Activated naive CD4-positive, alpha-beta T cell treated with anti-CD3 and anti-CD28 coated beads for 36 hours (primary cell): ENCODE measurements around the gene ZMIZ1. TPM values are rescaled to one million over a fixed set of nuclear protein-coding genes. Genes with fewer than 3 reads are reported as not detected.
"Not testable (repeated sequence)": the region's sequence is repeated elsewhere in the genome, so short reads cannot be mapped to it uniquely, and the experiment has no call there.

Source experiments
- CTCF ChIA-PET: fragments of 350-600 bp; sonication (Branson Sonifier 250); formaldehyde crosslinking; loops from one replicate; lab custom pipeline; 2021; ENCODE audit warnings: antibody characterized with exemption; lab: Charles Lee
- DNase-seq: peaks from one replicate; pipeline ENCODE4 v3.0.0-alpha.2; 2020
- H3K27ac Mint-ChIP-seq: one replicate; pipeline ENCODE4 v1.8.0; 2021; ENCODE audit warnings: mild to moderate bottlenecking, mixed read lengths
- H3K27me3 Mint-ChIP-seq: one replicate; pipeline ENCODE4 v1.8.0; 2021; ENCODE audit warnings: low read depth, mixed read lengths
- H3K36me3 Mint-ChIP-seq: one replicate; pipeline ENCODE4 v1.8.0; 2021; ENCODE audit warnings: low read depth, mixed read lengths
- H3K4me1 Mint-ChIP-seq: one replicate; pipeline ENCODE4 v1.8.0; 2021; ENCODE audit warnings: low read depth, mixed read lengths
- H3K4me3 Mint-ChIP-seq: one replicate; pipeline ENCODE4 v1.8.0; 2021; ENCODE audit warnings: mild to moderate bottlenecking, moderate library complexity, mixed read lengths
- H3K9me3 Mint-ChIP-seq: one replicate; pipeline ENCODE4 v1.8.0; 2021; ENCODE audit warnings: mixed read lengths
- intact Hi-C: fragments of 100-400 bp; cut with micrococcal nuclease; formaldehyde crosslinking; loops from one replicate; pipeline ENCODE4 v1.15.1; 2023
- total RNA-seq, 2 experiments: library from RNA; stranded (reverse); gene quantifications; one replicate each; pipeline ENCODE4 v1.2.3, GENCODE V29; 2021

ZMIZ1 gene
- total RNA-seq, 2 experiments from 2014 or later, result 15.6 to 18.3 TPM

- intact Hi-C loops, result no loop called here
- Mint-ChIP-seq H3K27me3 (no peaks in the 10 kb centered on the region), H3K36me3 (peaks cover 13% of the 10 kb centered on the region), H3K27ac (no peak overlapping the region), H3K4me1 (no peaks in the 10 kb centered on the region), H3K4me3 (no peak overlapping the region), H3K9me3 (no peaks in the 10 kb centered on the region)
- CTCF ChIA-PET, result no interaction called here
- no peak for DNase-seq
Observed at GRCh38 chr10:79275431-79275851, 206.7 kb downstream of the ZMIZ1 start.

GRCh38 chr10:79277579-79278269 lies 209.0 kb downstream of the ZMIZ1 start:
- intact Hi-C loops, result no loop called here
- Mint-ChIP-seq H3K27ac (no peak overlapping the region), H3K4me1 (no peaks in the 10 kb centered on the region), H3K9me3 (no peaks in the 10 kb centered on the region), H3K36me3 (peaks cover 16% of the 10 kb centered on the region), H3K4me3 (no peak overlapping the region), H3K27me3 (no peaks in the 10 kb centered on the region)
- CTCF ChIA-PET, result interaction anchor here (1.1 kb wide), 1 partner anchor 16 kb away, joined by 3 read pairs; no protein-coding TSS in a partner anchor
- no peak for DNase-seq

DNA sequence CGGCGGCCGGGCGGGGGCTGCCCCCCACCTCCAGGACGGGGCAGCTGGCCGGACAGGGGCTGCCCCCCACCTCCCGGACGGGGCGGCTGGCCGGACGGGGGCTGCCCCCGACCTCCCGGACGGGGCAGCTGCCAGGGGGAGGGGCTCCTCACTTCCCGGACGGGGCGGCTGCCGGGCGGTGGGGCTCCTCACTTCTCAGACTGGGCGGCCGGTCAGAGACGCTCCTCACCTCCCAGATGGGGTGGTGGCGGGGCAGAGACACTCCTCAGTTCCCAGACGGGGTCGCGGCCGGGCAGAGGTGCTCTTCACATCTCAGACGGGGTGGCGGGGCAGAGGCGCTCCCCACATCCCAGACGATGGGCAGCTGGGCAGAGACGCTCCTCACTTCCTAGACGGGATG lies 210.3 kb downstream of the ZMIZ1 start:
- H3K4me3 Mint-ChIP-seq, H3K27ac Mint-ChIP-seq, intact Hi-C loops, H3K9me3 Mint-ChIP-seq, DNase-seq, CTCF ChIA-PET, H3K27me3 Mint-ChIP-seq, H3K4me1 Mint-ChIP-seq: not testable (repeated sequence)
- H3K36me3 Mint-ChIP-seq, result peaks cover 16% of the 10 kb centered on the region

- H3K4me1 Mint-ChIP-seq, result peaks cover 19% of the 10 kb centered on the region
- H3K4me3 Mint-ChIP-seq, result no peak overlapping the region
- CTCF ChIA-PET, result interaction anchor here (0.5 to 0.9 kb wide), 3 partner anchors 45 to 65 kb away, joined by 3 read pairs; no protein-coding TSS in a partner anchor
- H3K36me3 Mint-ChIP-seq, result peaks cover 16% of the 10 kb centered on the region
- intact Hi-C loops, result no loop called here
- no peak overlapping the region for H3K27ac Mint-ChIP-seq
- H3K9me3 Mint-ChIP-seq, result no peaks in the 10 kb centered on the region
- DNase-seq, result no peak
- no peaks in the 10 kb centered on the region for H3K27me3 Mint-ChIP-seq
Observed at GRCh38 chr10:79280956-79281355, 212.2 kb downstream of the ZMIZ1 start.

GRCh38 chr10:79282388-79282787 lies 213.6 kb downstream of the ZMIZ1 start:
- peaks cover 15% of the 10 kb centered on the region for H3K36me3 Mint-ChIP-seq
- H3K9me3 Mint-ChIP-seq, result no peaks in the 10 kb centered on the region
- DNase-seq, result no peak
- peaks cover 33% of the 10 kb centered on the region for H3K4me1 Mint-ChIP-seq
- CTCF ChIA-PET, result no interaction called here
- intact Hi-C loops, result no loop called here
- H3K4me3 Mint-ChIP-seq, result no peak overlapping the region
- no peaks in the 10 kb centered on the region for H3K27me3 Mint-ChIP-seq
- H3K27ac Mint-ChIP-seq, result peak overlapping the region; percentile 36

DNA sequence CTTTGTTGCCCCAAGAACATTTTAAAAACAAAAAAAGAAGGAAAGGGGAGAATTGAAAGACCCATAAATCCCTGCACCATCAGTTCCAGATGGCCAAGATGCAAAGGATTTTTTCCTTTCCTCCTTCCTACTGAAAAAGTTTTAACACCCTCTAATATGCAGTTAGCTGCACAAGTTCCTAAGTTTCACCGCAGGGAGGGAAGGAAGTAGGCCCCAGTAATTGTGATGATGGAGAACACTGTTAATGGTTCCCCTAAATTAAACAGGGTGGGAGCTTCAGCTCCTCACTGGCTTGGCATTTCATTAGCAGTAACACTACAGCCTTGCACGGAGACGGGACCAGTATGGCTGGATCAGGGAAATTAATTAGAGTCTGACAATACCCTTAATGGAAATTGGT lies 214.8 kb downstream of the ZMIZ1 start:
- intact Hi-C loops, result no loop called here
- H3K27me3 Mint-ChIP-seq, result no peaks in the 10 kb centered on the region
- peaks cover 10% of the 10 kb centered on the region for H3K36me3 Mint-ChIP-seq
- H3K27ac Mint-ChIP-seq, result no peak overlapping the region
- DNase-seq, result no peak
- no peak overlapping the region for H3K4me3 Mint-ChIP-seq
- peaks cover 35% of the 10 kb centered on the region for H3K4me1 Mint-ChIP-seq
- H3K9me3 Mint-ChIP-seq, result no peaks in the 10 kb centered on the region
- CTCF ChIA-PET, result interaction anchor here (1.1 to 1.5 kb wide), 2 partner anchors 61 to 65 kb away, joined by 3 read pairs; no protein-coding TSS in a partner anchor

DNA sequence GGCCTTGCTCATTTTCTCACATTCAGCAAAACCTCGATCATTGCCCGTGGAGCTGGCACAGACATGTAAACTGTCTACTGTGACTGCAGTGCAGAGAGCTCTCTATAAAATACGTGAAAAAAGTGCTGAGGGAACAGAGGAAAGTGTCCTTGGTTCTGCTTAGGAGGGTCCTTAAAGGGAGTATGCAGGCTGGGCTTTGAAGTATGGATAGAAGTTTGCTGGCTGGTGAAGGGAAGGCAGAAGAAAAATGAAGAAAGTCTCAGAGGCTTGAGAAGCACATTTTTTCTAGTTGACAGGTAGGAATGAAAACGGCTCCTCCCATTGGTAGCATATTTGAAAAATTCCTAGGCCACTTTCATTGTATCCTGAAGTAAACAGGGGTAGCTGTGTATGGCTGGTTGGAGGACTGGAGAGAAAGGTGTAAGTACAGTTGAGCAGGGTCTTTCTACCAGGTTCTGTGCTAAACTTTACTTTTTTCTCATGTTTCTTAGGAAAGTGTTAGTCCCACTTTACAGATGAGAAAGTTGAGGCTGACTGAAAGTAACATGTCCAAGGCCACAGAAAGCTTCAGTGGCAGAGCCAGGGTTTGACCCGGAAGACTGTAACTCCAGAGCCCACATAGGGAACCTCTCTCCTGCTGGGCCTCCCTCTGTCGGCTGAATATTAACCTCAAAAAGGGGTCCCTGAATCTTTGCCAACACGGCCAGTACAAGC lies 215.5 kb downstream of the ZMIZ1 start:
- H3K27me3 Mint-ChIP-seq, result no peaks in the 10 kb centered on the region
- no peak overlapping the region for H3K27ac Mint-ChIP-seq
- no peak overlapping the region for H3K4me3 Mint-ChIP-seq
- intact Hi-C loops, result no loop called here
- no peaks in the 10 kb centered on the region for H3K9me3 Mint-ChIP-seq
- peaks cover 12% of the 10 kb centered on the region for H3K36me3 Mint-ChIP-seq
- CTCF ChIA-PET, result interaction anchor here (1.1 to 1.5 kb wide), 2 partner anchors 60 to 64 kb away, joined by 3 read pairs; no protein-coding TSS in a partner anchor
- peaks cover 35% of the 10 kb centered on the region for H3K4me1 Mint-ChIP-seq
- DNase-seq, result no peak

DNA sequence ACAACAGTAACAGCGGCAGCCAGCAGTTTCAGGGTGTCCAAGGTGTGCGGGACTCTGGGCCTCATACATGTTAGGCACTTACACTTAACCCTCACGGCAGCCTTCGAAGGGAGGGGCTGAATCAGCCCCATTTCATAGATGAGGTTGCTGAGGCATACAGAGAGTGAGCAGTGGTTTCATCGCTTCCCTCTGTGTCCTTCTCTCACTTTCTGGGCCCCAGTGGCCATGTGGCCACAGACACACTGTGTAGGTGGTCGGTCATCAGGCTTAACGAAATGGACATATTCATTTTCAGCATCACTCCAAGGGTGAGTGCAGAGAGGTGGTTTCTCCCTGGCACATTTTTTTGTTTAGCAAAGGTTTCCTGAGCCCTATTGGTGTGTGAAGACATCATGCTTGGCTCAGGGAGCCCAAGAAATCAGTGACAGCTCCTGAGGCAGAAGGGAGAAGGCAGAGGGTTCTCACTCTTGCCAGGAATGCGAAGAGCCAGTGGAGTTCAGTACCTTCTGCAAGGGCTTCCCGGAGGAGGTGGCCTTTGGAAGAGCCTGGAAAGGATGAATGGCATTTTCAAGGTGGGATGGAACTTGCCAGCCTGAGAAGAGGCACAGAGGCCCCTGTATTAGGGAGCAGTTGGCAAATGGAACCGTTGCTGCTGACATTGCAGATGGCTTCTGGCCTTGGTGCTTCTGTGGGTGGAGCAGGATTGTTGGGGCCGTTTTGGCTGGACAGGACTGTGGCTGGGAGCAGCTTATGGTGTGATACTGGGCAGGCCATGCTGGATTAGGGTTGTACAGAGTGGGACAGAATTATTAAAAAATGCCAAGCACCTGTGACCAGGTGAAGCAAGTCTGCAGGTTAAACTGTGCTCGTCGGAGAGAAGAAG lies 216.8 kb downstream of the ZMIZ1 start:
- Mint-ChIP-seq H3K27ac (peak overlapping the region; percentile 59), H3K27me3 (no peaks in the 10 kb centered on the region), H3K36me3 (peaks cover 6% of the 10 kb centered on the region), H3K4me1 (peaks cover 35% of the 10 kb centered on the region), H3K9me3 (no peaks in the 10 kb centered on the region), H3K4me3 (peak overlapping the region; percentile 23)
- CTCF ChIA-PET, result interaction anchor here (1.6 kb wide), 1 partner anchor 32 kb away, joined by 6 read pairs; no protein-coding TSS in a partner anchor
- DNase-seq, result peak; percentile 75
- intact Hi-C loops, result loop anchor here (1.0 kb wide), 6 partner anchors 32 to 160 kb away; partner anchors contain the start of gene ZCCHC24

- Mint-ChIP-seq H3K4me1 (peaks cover 35% of the 10 kb centered on the region), H3K27ac (peak overlapping the region; percentile 65), H3K27me3 (no peaks in the 10 kb centered on the region), H3K36me3 (peaks cover 7% of the 10 kb centered on the region), H3K9me3 (no peaks in the 10 kb centered on the region), H3K4me3 (peak overlapping the region; percentile 27)
- DNase-seq, result peak; percentile 90
- intact Hi-C loops, result loop anchor here (1.0 kb wide), 5 partner anchors 31 to 159 kb away; partner anchors contain the start of gene ZCCHC24
- CTCF ChIA-PET, result interaction anchor here (0.6 to 1.6 kb wide), 4 partner anchors 16 to 88 kb away, joined by 3 to 6 read pairs (median 4); no protein-coding TSS in a partner anchor
Observed at GRCh38 chr10:79286318-79286951, 217.7 kb downstream of the ZMIZ1 start.

- H3K36me3 Mint-ChIP-seq, result peaks cover 7% of the 10 kb centered on the region
- H3K4me1 Mint-ChIP-seq, result peaks cover 35% of the 10 kb centered on the region
- intact Hi-C loops, result no loop called here
- no peak overlapping the region for H3K27ac Mint-ChIP-seq
- CTCF ChIA-PET, result interaction anchor here (0.6 to 1.5 kb wide), 2 partner anchors 59 to 1110 kb away, joined by 3 to 5 read pairs; partner anchors contain the start of gene PPIF
- DNase-seq, result no peak
- H3K4me3 Mint-ChIP-seq, result no peak overlapping the region
- no peaks in the 10 kb centered on the region for H3K9me3 Mint-ChIP-seq
- H3K27me3 Mint-ChIP-seq, result no peaks in the 10 kb centered on the region
Observed at GRCh38 chr10:79287973-79288723, 219.4 kb downstream of the ZMIZ1 start.

DNA sequence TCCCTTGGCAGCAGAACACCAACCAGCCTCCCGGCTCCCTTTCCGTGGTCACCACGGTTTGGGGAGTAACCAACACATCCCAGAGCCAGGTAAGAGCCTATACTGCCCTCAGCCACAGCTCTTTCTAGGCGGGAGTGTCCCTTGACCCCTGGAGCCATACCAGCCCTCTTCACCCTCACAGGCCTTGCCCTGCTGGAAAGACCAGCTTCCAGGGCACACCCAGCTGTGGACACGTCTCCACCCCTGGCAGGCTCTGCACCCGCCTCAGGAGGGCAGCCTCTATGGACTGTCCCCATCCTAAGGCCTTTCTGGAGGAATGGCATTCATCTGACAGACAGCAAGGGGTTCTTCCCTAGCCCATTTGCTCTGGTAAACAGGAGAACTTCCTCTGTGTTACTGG lies 221.0 kb downstream of the ZMIZ1 start:
- intact Hi-C loops, result no loop called here
- CTCF ChIA-PET, result no interaction called here
- H3K27me3 Mint-ChIP-seq, result no peaks in the 10 kb centered on the region
- DNase-seq, result no peak
- H3K27ac Mint-ChIP-seq, result no peak overlapping the region
- H3K9me3 Mint-ChIP-seq, result no peaks in the 10 kb centered on the region
- peaks cover 10% of the 10 kb centered on the region for H3K36me3 Mint-ChIP-seq
- no peak overlapping the region for H3K4me3 Mint-ChIP-seq
- H3K4me1 Mint-ChIP-seq, result peaks cover 28% of the 10 kb centered on the region
